Measurements from ENCODE around the gene CR1.

GRCh38 chr1:207500306-207500705 lies 4.3 kb downstream of the CR1 start:
- TF ChIP-seq CTCF (conservative IDR thresholded peaks at IDR 0.05) (no peak), ZFX (IDR thresholded peaks at IDR 0.05) (no peak)

All from C4-2B (cell line).